A549 (cell line): ENCODE results near the gene CIDEB.

Source experiments
- CEBPB ChIP-seq, 2 experiments: fragments of >200 bp in 1 of 2; sonication (Bioruptor Twin) in 1 of 2; formaldehyde crosslinking in 1 of 2; IDR thresholded peaks; 2 replicates each; pipeline ENCODE4 v1.6.1; 2012 to 2016
- CHD2 ChIP-seq: fragments of 150-350 bp; IDR thresholded peaks from 2 replicates; pipeline ENCODE4 v1.6.1; 2014; ENCODE audit warnings: low read length; ENCODE audit not compliant: partially characterized antibody
- CTCF ChIP-seq: fragments of >200 bp; sonication (Bioruptor Twin); formaldehyde crosslinking; IDR thresholded peaks from 3 replicates; pipeline ENCODE4 v1.5.1; 2016
- EHMT2 ChIP-seq: fragments of 200-600 bp; sonication (generic); IDR thresholded peaks from 2 replicates; pipeline ENCODE4 v1.6.1; 2016; ENCODE audit warnings: antibody characterized with exemption, low read depth, mild to moderate bottlenecking, moderate library complexity
- EP300 ChIP-seq, 2 experiments: fragments of >200 bp; sonication (Bioruptor Twin); formaldehyde crosslinking; IDR thresholded peaks; 2 replicates in 1 of 2; 3 replicates in 1 of 2; pipeline ENCODE4 v1.6.1; 2016 to 2017
- FOSL2 ChIP-seq, 2 experiments: fragments of 450-650 bp in 1 of 2; fragments of >200 bp in 1 of 2; sonication (Bioruptor Twin) in 1 of 2; formaldehyde crosslinking; IDR thresholded peaks; 2 replicates each; pipeline versions ENCODE4 v1.5.0 to v1.6.1; 2016 to 2020; ENCODE audit warnings: mild to moderate bottlenecking in 1 of 2, moderate library complexity in 1 of 2
- MYC ChIP-seq: IDR thresholded peaks from 2 replicates; pipeline ENCODE4 v1.6.1; 2012; ENCODE audit warnings: mild to moderate bottlenecking, inconsistent platforms, low read length, improper control_type of control experiment, borderline replicate concordance
- PHF8 ChIP-seq: fragments of 200-600 bp; sonication (generic); IDR thresholded peaks from 2 replicates; pipeline ENCODE4 v1.6.1; 2016; ENCODE audit warnings: low read depth, mild to moderate bottlenecking, antibody characterized with exemption, moderate library complexity, borderline replicate concordance
- POLR2A ChIP-seq: IDR thresholded peaks from 2 replicates; pipeline ENCODE4 v1.6.1; 2012; ENCODE audit warnings: mild to moderate bottlenecking, low read length
- POLR2AphosphoS2 ChIP-seq: conservative IDR thresholded peaks from 2 replicates; pipeline ENCODE4 v1.6.1; 2012; ENCODE audit warnings: low read length, improper control_type of control experiment, inconsistent platforms
- ZC3H11A ChIP-seq: fragments of 450-650 bp; IDR thresholded peaks from 2 replicates; pipeline ENCODE4 v1.6.1; 2014; ENCODE audit warnings: antibody characterized with exemption, mild to moderate bottlenecking
- ZFP36 ChIP-seq: fragments of 450-650 bp; IDR thresholded peaks from 2 replicates; pipeline ENCODE4 v1.6.1; 2014; ENCODE audit warnings: borderline replicate concordance; ENCODE audit not compliant: partially characterized antibody

- no peak for TF ChIP-seq POLR2AphosphoS2
- no peak for TF ChIP-seq ZFP36
- TF ChIP-seq CTCF: no peak
- TF ChIP-seq CHD2: no peak
- no peak for TF ChIP-seq MYC
- no peak for TF ChIP-seq EHMT2
- TF ChIP-seq POLR2A: no peak
- TF ChIP-seq CEBPB (IDR thresholded peaks at IDR 0.05): no peak
- TF ChIP-seq EP300 (IDR thresholded peaks at IDR 0.05): no peak
- no peak for TF ChIP-seq PHF8
- no peak for TF ChIP-seq ZC3H11A
- TF ChIP-seq FOSL2 (IDR thresholded peaks at IDR 0.05): no peak
- TF ChIP-seq FOSL2 (CRISPR knock-in tag; IDR thresholded peaks at IDR 0.05): no peak
These were observed 30.0 kb upstream of the CIDEB start for GRCh38 chr14:24337824-24338175.
